NCI-H1417 (cell line): ENCODE results near the gene SLC22A23.

Experiments used
- DNase-seq, 3 experiments: peaks; one replicate each; lab custom pipeline; 2025; lab: John Stamatoyannopoulos, UW

Gene SLC22A23

DNA sequence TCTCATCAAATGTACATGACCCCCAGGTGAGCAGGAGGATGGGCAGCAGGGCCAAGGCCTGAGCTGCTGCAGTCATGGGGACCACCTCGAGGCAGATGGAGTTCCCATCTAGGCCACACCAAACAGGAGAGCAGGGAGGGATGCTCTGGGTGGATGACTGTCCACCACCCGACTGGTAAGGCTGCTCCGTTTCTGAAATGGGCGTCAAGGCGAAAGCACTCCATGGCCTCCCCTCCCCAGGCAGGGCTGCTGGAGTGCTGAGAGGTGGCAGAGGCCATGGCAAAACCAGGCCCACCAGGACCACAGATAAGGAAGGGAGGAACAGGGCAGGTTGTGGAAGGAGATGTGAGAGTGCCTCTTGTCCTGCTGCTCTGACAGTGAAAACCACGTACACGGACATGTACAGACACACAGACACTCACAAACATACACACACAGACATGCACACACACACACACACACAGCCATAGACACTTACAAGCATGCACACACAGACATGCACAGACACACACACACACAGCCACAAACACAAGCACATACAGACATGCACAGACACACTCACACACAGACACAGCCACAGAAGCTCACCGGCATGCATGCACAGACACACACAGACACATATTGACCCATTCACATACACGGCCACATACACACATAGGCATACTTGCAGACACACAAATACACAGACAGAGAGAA lies 104.9 kb downstream of the SLC22A23 start:
- DNase-seq = no peak

DNA sequence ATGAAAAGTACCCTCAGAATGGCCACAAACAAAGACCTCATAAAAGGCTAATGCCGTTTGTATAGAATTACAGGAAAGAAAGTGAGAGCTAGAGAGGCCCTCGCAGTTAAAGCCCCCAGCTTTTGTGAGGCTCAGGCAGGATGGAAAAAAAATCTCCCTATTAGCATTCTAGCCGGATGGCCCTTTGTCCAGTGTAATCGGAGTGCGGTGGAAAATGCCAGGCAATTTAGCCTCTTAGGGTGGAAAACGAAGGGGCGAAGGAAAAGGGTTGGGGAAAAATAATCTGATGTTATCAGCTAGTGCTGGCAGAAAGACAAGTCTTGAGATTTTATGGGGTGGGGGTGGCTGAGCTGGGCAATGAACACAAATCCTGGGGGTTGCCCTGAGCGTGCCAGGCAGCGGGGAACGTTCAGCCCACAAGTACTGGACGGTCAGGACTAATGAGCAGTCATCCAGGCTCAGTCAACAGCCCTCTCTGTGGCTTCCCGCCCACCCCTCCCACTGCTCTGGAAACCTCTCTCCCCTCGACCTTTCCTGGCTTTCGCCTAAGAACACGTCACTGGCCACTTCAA lies 105.7 kb downstream of the SLC22A23 start:
- DNase-seq = peak; percentile 52 to 81 (median 56)

DNA sequence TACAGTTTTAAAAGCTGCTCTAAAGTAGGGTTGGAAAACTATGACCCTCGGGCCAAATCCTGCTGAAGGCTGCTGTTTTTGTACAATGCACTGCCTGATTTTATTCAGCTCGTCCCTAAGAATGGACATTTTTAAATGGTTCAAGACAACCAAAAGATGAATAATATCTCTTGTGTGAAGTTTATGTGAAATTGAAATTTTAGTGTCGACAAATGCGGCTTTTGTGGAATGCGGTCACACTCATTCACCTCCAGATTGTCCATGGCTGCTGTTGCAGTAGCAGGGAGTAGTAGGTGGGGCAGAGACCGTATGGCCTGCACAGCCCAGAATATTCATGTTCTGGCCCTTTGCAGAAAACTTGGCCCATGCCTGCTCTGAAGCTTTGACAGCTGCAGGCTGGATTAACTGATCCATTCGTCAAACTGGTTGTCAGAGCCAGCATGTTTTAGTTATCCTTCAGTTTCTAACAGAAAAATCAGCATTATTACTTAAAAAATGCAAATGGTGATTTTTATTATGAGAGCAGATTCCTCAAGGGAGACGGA lies 106.5 kb downstream of the SLC22A23 start:
- DNase-seq = peak in 1 of 3 experiments; percentile 44

DNA sequence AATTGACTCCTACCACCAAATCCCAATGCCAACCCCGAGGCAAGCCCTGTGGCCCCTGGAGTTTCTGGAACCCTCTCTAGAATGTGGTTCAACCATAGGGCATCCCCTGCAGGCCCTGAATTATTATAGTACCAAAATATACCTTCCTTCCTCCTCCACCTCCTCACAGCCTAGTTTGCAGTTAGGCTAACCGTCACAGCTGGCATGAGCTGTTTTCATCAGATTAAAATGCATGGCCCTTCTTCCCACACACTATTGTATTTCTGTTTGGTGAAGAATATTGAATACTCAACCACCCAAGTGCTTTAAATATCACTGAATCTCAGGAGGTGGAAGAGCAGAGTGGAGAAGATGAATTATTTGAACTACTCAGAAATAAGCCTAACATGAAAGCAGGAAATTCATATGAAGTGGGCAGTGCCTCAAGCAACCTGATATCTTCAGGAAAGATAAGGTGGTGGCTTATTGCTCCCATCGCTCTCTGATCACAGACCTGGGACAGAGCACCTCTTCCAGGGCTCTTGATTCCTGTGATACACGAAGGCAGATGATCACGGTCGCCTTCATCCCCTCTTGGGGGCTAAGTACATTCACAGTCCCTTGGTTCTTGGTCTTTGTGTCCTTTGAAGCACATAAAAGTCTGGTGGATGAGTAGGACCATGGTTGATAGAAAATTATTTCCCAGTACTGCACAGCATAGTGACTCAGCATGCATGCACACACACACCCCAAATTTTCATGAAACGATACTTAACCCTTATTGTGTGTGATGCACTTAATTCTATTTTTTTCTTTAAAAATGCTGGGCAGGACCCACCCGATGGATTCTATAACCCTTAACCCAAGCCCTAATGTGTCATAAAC lies 107.2 kb downstream of the SLC22A23 start:
- peak in 1 of 3 experiments; percentile 57 for DNase-seq

DNA sequence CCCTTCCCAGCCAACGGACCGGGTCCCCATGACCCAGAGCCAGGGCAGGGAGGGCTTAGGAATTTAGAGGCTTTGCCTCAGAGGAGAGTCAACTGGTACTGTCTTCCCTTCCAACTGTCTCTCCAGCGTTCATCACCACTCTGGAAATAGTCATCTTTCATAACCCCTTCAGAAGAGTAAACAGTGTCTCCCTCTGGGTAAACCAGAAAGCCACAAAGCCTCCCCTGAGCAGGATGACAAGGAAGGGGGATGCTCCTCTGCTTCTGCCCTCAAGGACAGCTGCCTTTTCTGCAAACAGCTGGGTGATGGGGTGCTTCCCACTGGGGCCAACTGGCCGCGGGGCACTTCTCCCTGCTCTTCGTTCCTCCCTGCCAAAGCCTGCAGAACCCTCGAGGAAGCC lies 108.0 kb downstream of the SLC22A23 start:
- DNase-seq = peak in 1 of 3 experiments; percentile 48

DNA sequence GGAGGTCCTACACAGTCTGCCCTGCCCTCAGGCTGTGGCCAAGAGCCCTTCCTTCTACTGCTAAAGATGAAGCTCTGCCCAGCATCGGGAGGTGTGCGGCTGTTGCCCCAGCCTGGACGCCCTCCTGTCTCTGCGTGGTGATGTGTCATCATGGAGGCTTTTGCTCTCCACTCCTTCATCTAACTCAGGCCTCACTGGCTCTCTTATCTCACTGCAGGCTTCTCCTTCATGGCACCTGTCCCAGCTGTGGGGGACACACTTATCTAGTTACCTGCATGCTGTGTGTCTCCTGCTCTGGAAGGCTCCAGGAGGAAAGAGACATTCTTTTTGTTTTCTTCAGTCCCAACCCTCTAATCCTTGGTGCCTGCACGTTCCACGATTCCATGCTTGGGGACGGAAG lies 109.0 kb downstream of the SLC22A23 start:
- no peak for DNase-seq

DNA sequence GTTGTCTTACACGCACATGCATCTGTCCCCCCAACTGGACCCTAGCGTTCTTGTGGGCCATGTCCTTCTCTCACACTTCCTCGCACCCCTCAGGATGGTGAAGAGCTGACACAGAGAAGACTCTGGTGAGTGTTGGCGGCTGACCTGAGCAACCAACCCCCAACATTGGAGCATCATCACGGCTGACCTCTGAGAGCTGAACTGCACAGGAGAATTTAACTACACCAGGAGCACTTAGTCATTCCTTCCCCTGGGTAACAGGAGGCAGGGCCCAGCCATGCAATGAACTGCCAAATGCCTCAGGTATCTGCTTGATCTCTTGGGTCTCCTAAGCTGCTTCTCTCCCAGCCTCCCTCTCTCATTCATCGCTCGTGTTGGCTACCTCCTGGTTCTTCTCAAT lies 109.6 kb downstream of the SLC22A23 start:
- DNase-seq = no peak

DNA sequence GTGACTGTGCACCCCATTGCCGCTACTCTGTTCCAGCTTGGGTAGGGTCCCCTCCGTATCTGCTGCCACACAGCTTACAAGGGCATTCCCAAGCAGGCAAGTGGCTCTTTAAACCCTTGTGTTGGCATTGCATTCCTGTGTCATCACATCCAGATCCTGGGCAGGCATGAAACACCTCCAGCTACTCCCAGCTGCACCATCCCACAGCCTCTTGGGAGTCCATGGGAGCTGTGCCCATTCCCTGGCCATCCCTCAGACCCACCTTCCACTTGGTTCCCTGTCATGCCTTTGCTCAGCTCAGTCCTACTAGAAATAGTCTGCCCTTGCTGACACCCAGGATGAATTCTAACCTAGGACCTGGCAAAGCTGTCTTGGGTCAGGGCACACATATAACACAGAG lies 110.4 kb downstream of the SLC22A23 start:
- DNase-seq = no peak

DNA sequence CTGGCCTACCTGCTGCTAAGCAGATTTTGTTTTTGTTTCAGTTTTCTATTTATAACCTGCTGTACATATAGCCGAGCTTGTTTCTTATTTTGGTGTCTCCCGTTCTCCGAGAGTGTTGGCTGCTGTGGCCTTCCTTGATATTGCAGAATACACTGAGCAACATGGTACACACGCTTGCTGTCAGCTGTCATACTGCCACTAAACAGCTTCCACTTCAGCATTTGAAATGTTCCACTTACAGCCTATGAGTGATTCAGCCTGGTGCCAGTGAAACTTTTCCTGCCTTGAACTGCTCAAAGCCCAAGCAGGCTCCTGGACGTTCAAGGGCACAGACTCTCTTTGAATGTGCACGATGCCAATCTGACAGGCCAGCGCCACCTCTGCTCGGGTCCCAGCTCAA lies 111.0 kb downstream of the SLC22A23 start:
- peak in 1 of 3 experiments; percentile 63 for DNase-seq

DNA sequence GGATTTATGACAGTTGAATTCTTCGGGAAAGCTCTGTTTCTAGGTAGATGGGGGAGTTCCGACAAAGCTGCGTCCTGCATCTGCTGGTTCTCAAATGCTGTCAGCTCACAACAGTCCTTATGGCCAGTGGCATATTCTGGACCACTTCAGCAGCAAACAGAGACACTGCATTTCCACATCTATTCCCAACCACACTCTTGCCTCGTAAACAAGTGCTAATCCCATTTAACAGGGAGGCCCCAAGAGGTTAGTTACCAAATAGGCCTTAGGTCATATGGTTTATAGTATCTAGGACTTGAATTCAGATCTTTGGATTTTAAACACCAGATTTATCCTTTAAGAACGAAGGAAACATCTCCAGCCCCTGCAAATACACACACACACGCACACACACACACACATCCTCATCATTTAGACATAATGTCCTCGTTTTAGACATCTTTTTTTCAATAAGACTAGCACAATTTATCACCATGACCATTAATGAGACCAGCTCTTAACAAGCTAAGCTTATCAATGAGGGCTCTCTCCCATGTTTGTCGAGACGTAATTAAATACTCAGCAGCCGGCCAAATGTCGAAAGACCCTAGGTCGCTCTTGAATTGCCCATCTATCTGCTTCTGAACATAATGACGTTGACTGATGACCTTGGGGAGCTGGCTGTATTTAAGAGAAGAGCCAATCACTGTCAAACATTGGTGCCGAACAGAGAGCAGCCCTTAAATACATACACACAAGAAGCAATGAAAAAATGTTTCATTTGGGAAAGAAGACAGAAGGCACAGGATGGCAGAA lies 113.6 kb downstream of the SLC22A23 start:
- DNase-seq = peak in 2 of 3 experiments; percentile 50 to 88

DNA sequence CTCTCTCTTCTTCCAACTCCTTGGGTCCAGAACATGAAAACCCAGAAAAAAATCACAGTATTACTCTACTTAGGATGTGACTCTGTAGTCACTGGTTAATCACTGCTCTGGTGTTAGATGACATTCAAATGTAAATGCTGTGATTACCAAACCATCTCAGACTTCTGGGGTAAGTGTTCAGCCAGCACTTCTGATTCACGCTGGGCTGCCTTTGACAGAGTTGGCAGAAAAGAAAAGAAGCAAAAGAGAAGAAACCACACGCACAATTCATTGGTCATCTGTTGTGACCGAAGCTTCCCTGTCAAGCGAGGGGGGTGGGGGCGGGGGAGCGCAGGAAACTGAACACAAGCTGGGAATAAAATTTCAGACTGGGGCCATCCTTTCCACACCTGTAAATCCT lies 115.4 kb downstream of the SLC22A23 start:
- no peak for DNase-seq

DNA sequence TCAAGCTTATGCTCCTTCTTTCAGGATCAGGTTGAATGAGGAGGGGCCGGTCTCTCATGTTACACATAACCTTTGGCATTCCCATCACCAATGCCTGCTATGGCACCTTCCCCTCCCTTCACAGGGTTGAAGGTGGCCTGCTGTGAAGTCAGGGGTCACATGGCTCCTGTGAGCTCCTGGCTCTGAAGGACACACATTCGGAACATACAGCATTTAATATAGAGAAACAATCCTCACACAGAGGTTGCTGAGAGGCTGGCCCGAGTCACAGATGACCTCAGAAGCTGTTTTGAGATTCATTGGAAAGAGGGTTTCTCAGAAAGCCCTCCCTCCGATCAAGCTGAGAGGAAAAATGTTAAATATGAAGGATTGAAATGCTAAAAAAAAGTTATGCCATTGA lies 116.0 kb downstream of the SLC22A23 start:
- no peak for DNase-seq

DNA sequence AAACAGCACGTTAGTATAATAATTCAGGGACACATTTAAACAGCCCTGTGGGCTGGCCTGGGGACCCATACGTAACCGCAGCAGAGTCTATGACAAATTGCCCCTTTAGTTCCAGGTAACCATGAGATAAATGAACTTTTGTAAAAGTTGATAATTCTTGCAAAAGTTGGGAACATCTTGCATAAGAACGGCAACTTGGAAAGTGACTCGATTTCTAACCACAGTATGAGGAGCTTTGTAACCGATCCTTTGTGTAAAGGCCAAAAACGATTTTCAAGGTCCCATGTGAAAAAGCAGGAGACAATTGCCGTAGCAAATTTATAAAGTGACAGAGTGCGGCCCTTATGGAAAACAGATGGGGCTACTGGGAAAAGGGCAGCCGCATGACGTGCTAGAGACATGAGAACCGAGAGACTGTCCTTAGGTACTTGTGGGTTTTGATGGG lies 116.5 kb downstream of the SLC22A23 start:
- peak in 1 of 3 experiments; percentile 45 for DNase-seq

DNA sequence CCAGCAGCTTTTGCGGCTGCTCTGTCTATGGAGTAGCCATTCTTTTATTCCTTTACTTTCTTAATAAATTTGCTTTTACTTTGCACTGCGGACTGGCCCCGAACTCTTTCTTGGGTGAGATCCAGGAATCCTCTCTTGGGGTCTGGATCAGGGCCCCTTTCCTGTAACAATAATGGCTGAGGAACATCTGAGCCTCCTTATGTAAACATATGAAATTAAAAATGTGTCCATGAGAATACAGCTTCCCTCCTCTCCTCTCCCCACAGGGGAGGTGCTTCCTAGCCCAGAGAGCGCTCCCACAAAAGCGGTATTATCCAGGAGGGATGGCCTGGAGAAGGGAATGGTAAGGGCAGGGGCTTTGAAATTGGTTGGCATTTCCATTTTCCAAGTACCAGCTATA lies 117.0 kb downstream of the SLC22A23 start:
- DNase-seq = no peak

DNA sequence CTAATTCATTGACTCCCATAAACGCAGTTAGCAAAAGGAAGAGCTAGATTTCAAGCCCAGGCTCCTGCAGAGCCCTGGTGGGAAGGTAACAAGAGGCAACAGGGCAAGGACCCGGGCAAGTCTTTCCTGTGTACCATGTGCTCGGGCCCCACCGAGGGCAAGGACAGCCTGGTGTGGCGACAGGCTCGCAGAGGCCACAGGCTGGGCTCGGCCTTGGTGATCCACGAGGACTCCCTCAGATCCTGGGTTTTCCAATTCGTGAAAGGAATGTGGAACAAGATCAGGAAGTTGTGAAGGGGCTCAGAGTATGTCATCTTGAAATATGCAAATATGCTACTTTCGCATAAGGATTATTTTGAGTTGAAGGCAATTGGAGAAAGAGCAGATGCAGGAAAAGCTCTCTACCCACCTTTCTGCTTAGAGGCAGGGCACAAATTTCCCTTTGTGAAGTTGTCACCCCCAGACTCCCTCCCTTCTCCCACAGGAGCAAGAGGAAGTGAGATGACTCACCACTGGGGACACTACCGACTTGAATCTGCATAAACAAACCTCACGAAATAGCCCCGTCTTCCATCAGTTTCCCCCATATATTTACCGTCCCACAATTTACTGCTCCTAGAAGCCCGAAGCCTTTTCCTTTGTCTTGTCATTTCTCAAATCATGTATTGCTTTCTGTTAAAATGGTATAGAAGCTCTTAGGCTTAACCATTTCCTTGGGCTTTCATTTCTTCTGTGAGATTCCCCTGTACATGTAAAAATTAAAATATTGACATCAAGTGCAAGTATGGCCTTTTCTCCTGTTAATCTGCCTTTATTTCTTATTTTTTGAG lies 119.1 kb downstream of the SLC22A23 start:
- no peak for DNase-seq

DNA sequence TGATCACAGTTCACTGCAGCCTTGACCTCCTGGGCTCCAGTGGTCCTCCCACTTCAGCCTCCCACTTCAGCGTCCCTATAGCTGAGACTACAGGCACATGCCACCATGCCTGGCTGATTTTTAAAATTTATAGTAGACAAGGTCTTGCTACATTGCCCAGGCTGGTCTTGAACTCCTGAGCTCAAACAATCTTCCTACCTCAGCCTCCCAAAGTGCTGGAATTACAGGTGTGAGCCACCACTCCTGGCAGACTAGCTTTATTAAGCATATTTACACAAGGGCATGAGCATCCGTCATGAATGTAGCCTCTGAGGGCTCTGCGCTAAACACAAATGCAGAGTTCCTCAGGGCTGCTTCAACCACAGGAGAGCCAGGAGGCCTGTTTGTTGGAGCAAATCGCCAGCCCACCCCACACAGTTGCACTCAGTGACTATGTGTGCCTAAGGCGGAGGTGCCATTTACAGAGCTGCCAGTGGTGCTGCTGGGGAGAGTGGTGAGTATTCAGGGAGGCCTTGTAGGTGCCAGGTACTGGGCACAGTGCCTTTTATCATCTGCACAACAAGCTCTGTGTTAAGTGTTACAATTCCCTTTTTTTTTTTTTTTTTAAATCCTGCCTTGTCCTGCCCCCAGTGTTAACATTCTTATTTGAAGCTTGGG lies 119.9 kb downstream of the SLC22A23 start:
- DNase-seq = no peak

DNA sequence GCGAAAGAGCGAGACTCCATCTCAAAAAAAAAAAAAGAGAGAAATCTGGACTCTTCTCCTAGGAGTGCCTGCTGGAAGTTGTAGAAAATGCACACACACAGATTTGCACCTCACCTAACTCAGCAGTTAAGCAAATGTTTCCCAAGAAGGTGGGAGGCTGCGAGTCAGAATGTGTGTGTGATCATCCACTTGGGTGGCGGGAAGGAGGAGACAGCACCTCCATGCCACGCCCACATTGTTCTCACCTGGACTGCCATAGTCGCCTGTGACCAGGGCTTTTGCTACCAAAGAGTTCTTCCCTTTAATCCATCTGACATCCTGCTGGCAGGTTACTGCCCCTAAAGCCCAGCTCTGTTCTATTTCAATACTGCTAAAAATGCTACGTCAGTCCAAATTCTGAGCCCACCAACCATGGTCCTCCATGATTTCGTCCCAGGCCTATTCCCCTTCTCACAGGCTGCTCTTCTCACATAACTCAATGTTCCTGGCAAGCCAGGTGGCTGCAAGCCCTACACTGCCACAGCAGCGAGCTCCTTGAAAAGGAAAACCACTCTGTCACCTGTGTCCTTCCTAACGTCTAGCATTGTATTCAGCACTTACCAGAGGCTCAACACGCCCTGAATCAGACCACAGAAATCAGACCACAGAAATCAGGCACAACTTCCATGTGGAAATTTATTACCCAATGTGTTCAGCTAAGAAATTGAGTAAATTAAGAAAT lies 120.6 kb downstream of the SLC22A23 start:
- DNase-seq = peak in 1 of 3 experiments; percentile 81

DNA sequence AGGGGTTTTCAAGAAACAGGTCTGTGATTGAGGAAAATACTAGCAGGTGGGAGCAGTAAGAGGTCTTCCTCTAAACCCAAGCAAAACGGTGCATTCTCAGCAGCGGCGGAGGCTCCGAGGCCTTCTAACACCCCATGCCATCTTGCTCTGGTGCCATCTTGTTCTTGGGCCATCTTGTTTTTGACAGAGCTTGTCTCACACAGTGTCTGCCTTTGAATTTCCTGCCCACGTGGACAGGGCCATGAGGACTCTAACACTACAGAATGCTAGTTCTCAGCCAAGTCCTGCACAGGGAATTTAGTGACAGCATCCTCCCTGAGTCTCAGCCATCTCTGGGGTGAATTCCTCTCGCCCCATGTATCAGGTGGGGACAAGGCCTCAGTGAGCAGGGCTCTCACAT lies 121.7 kb downstream of the SLC22A23 start:
- no peak for DNase-seq

DNA sequence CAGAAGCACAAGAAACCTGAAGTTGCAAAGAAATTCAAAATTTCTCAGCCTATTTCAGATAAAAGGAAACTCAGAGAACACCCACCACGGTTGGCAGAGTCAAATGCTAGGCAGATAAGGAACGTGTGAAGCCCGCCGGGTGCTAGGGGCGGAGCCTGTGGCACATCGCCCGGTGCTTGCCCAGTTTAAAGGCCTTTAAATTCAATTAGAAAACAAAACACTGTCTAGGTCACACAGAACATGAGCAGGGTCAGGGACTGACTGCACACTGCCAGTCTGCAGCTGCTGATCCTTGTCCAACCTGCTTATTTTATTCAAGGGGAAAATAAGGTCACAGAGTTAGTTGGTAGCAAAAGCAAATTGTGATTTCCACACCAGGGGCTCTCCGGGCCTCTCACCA lies 122.3 kb downstream of the SLC22A23 start:
- DNase-seq = peak; percentile 47 to 79 (median 52)

DNA sequence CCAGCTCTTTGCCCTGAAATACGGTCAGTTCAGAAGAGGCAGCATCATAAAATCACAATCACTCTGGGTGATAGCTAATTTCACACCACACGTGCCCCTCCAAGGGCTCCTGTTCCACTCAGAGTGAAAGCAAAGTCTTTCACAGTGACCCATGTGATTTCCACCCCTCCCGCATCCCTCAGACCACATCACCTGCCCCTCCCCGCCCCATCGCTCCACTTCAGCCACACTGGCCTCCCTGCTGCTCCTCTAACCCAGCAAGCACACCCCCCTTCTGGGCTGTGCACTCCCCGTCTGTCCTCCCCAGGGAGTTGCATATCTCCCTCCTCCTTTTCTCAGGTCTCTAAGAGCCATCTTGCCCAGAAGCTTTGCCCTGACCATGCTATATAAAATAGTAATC lies 123.6 kb downstream of the SLC22A23 start:
- DNase-seq = peak; percentile 27 to 78 (median 70)
